GM12865 (cell line): ENCODE data around the gene KCNIP3.
"Not testable (repeated sequence)": the region's sequence is repeated elsewhere in the genome, so short reads cannot be mapped to it uniquely, and the experiment has no call there.

ENCODE experiments used
- DNase-seq: peaks from one replicate; pipeline ENCODE4 v3.0.0; 2010; ENCODE audit warnings: low read depth
- H3K4me3 ChIP-seq: 2 replicates; pipeline ENCODE4 v1.5.1; 2011; ENCODE audit warnings: mild to moderate bottlenecking, low read depth, low read length, control low read depth
- CTCF ChIP-seq: IDR thresholded peaks from 2 replicates; pipeline ENCODE4 v1.5.1; 2011; ENCODE audit warnings: low read length, control low read depth, low read depth, inconsistent platforms; ENCODE audit not compliant: insufficient read depth; ENCODE audit errors: missing control alignments

The KCNIP3 gene

GRCh38 chr2:95265182-95265581 lies 32.0 kb upstream of the KCNIP3 start:
- no peak overlapping the region for H3K4me3 ChIP-seq
- DNase-seq = no peak
- no peak for TF ChIP-seq CTCF

GRCh38 chr2:95266781-95267430 lies 30.2 kb upstream of the KCNIP3 start:
- TF ChIP-seq CTCF = no peak
- H3K4me3 ChIP-seq = no peak overlapping the region
- DNase-seq = no peak

- no peak for DNase-seq
- H3K4me3 ChIP-seq = no peak overlapping the region
- no peak for TF ChIP-seq CTCF
Measured at GRCh38 chr2:95267458-95268210, 29.5 kb upstream of the KCNIP3 start.

GRCh38 chr2:95268211-95269035 lies 28.7 kb upstream of the KCNIP3 start:
- no peak overlapping the region for H3K4me3 ChIP-seq
- no peak for DNase-seq
- no peak for TF ChIP-seq CTCF

GRCh38 chr2:95269036-95269680 lies 28.0 kb upstream of the KCNIP3 start:
- DNase-seq = no peak
- H3K4me3 ChIP-seq = no peak overlapping the region
- no peak for TF ChIP-seq CTCF

GRCh38 chr2:95269745-95270144 lies 27.4 kb upstream of the KCNIP3 start:
- not testable (repeated sequence) for H3K4me3 ChIP-seq, DNase-seq
